Spinal cord (tissue), 10 donors: ENCODE results near the gene DBN1. TPM values are rescaled to one million over a fixed set of nuclear protein-coding genes. Genes with fewer than 3 reads are reported as not detected.

Experiments
- DNase-seq, 6 donors: peaks; one replicate each; pipeline versions ENCODE4 v3.0.0 to v3.0.0-alpha.2; 2013 to 2015; ENCODE audit warnings: low spot score in 6 of 6, low read depth in 4 of 6
- H3K27ac ChIP-seq: one replicate; pipeline ENCODE4 v1.5.1; 2013; ENCODE audit warnings: low read depth, low read length, control low read depth
- H3K27me3 ChIP-seq: one replicate; pipeline ENCODE4 v1.6.1; 2013; ENCODE audit warnings: low read length; ENCODE audit not compliant: control insufficient read depth, insufficient read depth
- H3K36me3 ChIP-seq: one replicate; pipeline ENCODE4 v1.6.1; 2013; ENCODE audit warnings: low read length; ENCODE audit not compliant: control insufficient read depth, insufficient read depth
- H3K4me1 ChIP-seq: one replicate; pipeline ENCODE4 v1.6.1; 2013; ENCODE audit warnings: low read length; ENCODE audit not compliant: control insufficient read depth, insufficient read depth
- H3K4me3 ChIP-seq: one replicate; pipeline ENCODE4 v1.5.1; 2013; ENCODE audit warnings: low read depth, low read length, control low read depth
- H3K9me3 ChIP-seq: one replicate; pipeline ENCODE4 v1.6.1; 2013; ENCODE audit warnings: low read length; ENCODE audit not compliant: control insufficient read depth, insufficient read depth
- WGBS: methylation state at CpG from one replicate; pipeline ENCODE4 v1.1.5; 2013; ENCODE audit warnings: missing lambda C conversion rate; ENCODE audit not compliant: insufficient coverage; 5-methylcytosine and 5-hydroxymethylcytosine counted together
- polyA plus RNA-seq, 2 donors: library from polyadenylated mRNA; unstranded; fragments of 120-200 nt; gene quantifications; one replicate each; pipeline ENCODE4 v1.2.1, GENCODE V29; 2013; ENCODE audit not compliant: insufficient read length in 2 of 2
- total RNA-seq, 2 donors: library from RNA; depleted of rRNA in 1 of 2; stranded (reverse); fragments of 120-200 nt in 1 of 2; fragments of >200 nt in 1 of 2; gene quantifications; one replicate each; pipeline versions ENCODE4 v1.2.3 to v1.2.4, GENCODE V29; 2013 to 2014
- donor health status: healthy.

Gene DBN1
- total and polyA plus RNA-seq, 4 donors: 49.6 to 273 (median 173) TPM

DNA sequence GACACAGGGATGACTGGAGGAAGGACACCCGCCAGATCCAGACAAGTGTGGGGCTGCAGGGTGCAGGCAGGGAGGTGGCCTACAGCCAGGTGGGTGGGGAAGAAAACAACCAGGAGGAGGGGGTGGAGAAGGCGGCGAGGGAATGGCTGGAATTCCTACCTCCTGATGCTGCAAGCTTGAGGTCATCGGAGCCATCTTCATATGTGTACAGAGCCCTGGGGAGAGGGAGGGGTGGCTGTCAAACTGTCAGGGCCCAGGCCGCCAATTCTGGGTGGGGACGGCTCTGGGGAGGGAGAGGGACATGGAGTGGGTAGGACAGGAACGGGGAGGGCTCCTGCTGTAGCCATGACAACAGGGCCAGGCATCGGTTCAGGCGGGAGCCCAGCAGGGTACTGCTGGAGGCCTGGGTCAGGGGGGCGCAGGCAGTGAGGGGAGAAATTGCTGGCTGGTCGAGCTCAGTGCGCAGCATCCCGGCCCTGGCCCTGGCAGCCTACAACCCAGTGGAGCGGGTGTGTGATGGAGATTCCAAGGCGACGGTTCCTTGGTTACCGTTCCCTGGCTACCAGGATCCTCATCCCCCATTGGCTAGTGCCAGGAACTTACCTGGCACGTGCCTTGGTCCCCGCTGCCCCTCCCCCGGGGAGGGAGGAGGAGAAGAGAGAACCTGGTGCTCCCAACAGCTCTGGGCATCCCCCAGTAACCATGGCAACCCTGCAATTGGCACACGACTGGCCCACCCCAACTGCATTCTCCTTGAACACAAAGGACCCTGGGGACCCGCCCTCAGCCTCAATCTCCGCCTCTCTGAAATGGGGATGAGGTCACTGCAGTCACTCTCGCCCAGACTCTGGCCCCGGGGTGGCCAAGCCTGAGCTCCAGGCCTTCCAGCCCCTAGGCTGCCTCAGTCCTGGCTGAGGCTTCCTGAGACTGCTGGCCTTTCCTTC is 4.5 kb downstream of the DBN1 start:
- WGBS: 15% methylated on average over 17 of the region's 25 CpGs
- peak in 2 of 6 donors; percentile 88 to 90 for DNase-seq
- Histone ChIP-seq H3K4me1 (peaks cover 48% of the 10 kb centered on the region), H3K9me3 (no peaks in the 10 kb centered on the region), H3K4me3 (no peak overlapping the region), H3K27me3 (no peaks in the 10 kb centered on the region), H3K36me3 (peaks cover 78% of the 10 kb centered on the region), H3K27ac (peak overlapping the region; percentile 62)

DNA sequence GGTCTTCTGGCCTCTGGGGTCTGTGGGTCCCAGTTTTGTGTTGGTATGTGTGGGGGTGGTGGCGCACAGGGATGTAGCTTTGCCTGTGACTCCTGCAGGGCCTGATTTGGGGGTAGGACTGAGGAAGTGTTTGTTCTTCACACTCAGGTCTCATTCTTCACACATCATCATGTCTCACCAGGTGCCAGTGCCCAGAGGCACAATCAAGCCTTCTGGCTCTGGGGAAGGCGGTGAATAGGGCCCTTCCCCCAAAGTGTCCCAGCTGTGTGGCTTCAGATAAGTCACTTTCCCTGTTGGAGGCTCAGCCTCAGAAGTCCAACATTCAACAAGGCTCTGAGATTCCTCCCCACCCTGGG is 5.1 kb downstream of the DBN1 start:
- H3K27ac ChIP-seq: no peak overlapping the region
- WGBS: 75% methylated on average over 1 of the region's 2 CpGs
- no peaks in the 10 kb centered on the region for H3K27me3 ChIP-seq
- peaks cover 47% of the 10 kb centered on the region for H3K4me1 ChIP-seq
- no peak overlapping the region for H3K4me3 ChIP-seq
- H3K9me3 ChIP-seq: no peaks in the 10 kb centered on the region
- H3K36me3 ChIP-seq: peaks cover 83% of the 10 kb centered on the region
- DNase-seq: no peak

DNA sequence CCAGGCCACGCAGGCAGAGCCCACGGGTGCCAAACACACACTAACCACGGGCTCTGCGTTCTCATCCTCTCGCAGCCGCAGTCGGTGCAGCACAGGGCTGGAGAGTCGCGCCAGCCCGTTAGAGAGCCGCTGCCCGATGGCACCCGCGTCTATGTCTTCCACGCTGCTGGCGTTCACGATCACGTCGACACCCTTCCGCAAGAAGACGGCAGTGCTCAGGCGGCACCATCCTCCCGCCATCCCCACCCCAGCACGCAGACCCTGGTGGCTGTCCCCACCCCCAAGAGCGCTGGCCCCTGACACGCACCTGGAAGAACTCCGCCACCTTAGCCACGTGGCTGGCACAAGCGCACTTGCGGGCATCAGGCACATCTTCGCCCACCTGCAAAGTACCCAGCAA is 6.0 kb downstream of the DBN1 start:
- no peaks in the 10 kb centered on the region for H3K9me3 ChIP-seq
- 96% methylated on average over 30 of the region's 31 CpGs for WGBS
- DNase-seq: no peak
- peaks cover 45% of the 10 kb centered on the region for H3K4me1 ChIP-seq
- no peak overlapping the region for H3K4me3 ChIP-seq
- no peak overlapping the region for H3K27ac ChIP-seq
- peaks cover 89% of the 10 kb centered on the region for H3K36me3 ChIP-seq
- no peaks in the 10 kb centered on the region for H3K27me3 ChIP-seq

DNA sequence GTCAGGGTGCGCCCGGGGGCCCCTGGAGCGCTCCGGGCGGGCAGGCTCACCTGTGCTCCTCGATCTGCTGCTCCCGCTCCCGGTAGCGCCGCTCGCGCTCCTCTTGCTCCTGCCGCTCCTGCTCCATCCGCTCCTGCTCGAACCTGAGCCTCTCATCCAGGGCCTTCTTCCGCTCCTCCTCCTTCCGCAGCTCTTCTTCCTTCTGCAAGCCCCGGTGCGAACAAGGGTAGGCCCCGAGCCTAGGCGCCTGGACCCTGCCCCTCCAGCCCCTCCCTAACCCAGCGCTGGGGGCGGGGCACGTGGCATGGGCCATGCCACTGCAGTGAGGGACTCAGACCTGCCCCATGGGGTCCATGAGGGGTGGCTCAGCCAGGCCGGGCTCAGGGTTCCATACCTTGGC is 6.6 kb downstream of the DBN1 start:
- H3K4me1 ChIP-seq: peaks cover 43% of the 10 kb centered on the region
- DNase-seq: no peak
- WGBS: 96% methylated on average over 25 of the region's 25 CpGs
- H3K36me3 ChIP-seq: peaks cover 89% of the 10 kb centered on the region
- H3K9me3 ChIP-seq: no peaks in the 10 kb centered on the region
- no peak overlapping the region for H3K27ac ChIP-seq
- no peak overlapping the region for H3K4me3 ChIP-seq
- H3K27me3 ChIP-seq: no peaks in the 10 kb centered on the region

- peaks cover 89% of the 10 kb centered on the region for H3K36me3 ChIP-seq
- no peak for DNase-seq
- no peaks in the 10 kb centered on the region for H3K9me3 ChIP-seq
- H3K27me3 ChIP-seq: no peaks in the 10 kb centered on the region
- WGBS: 81% methylated on average over 6 of the region's 11 CpGs
- no peak overlapping the region for H3K4me3 ChIP-seq
- no peak overlapping the region for H3K27ac ChIP-seq
- H3K4me1 ChIP-seq: peaks cover 27% of the 10 kb centered on the region
Observed at GRCh38 chr5:177465044-177465443, 8.4 kb downstream of the DBN1 start.

DNA sequence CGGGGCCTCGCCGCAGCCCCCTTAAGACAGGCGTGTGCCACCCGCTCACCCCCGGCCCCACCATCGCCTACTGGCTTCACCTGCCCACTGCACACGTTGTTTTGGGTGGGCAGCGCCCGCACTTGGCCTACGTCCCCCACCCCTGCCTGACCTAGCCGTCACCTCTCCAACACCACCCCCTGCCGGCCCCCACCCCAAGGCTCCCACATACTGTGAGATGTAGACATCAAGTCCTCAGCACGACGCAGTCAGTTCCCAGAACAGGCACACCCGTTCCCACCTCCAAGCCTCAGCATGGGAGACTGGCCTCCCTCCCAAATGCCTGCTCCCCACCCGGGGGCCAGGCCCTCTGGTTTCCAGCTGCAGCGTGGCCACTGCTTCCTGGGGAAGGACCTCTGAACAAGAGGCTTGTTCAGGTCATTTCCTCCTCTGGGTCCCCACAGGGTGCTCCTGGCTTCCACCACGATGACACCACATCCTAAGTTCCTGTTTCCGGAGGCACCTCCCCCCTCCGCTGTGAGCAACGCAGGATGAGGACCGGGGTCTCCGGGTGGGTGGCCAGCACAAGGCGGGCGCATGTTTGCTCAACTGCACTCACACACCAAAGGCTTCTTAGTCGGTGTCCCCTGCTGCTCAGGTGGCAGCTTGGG is 11.3 kb downstream of the DBN1 start:
- no peaks in the 10 kb centered on the region for H3K27me3 ChIP-seq
- H3K36me3 ChIP-seq: peaks cover 87% of the 10 kb centered on the region
- peaks cover 35% of the 10 kb centered on the region for H3K4me1 ChIP-seq
- WGBS: 91% methylated on average over 22 of the region's 27 CpGs
- H3K27ac ChIP-seq: no peak overlapping the region
- H3K9me3 ChIP-seq: no peaks in the 10 kb centered on the region
- no peak overlapping the region for H3K4me3 ChIP-seq
- no peak for DNase-seq

DNA sequence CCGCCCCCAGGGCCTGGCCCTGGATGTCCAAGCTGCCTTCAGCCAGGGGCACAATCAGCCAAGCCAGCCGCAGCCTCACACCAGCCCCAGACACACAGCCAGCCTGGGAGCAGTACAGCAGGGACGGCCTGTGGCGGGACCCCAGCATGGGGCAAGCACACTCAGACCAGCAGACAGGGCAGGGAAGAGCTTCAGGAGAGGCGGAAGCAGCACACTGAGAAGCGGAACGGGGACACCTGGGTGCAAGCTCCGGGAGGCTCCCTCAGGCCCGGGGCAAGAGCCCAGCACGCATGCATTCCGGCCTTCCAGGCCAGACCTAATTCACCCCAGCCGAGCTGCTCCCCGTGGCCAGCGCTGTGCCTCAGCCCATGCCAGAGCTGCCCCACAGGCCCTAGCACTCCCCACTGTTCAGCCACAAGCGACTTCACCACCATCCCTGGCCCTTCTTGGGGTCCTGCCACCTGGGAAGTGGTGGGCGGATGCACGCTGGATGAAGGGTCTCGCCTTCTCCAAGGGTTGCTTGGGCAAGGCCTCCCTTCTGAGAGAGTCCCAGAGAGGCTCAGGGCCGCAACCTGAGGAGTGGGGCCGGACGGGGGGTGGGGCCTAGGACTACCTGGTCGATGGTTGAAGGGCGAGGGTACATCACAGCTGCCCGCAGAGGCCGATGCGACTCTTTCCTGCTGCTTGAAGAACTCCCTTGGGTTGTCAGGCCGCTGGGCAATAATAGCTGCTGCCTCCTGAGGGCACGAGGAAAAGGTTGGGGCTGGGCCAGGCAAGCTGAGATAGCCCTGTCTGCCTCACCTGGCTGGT is 13.4 kb downstream of the DBN1 start:
- Histone ChIP-seq H3K4me1 (peaks cover 55% of the 10 kb centered on the region), H3K4me3 (no peak overlapping the region), H3K9me3 (no peaks in the 10 kb centered on the region), H3K27me3 (no peaks in the 10 kb centered on the region), H3K36me3 (peaks cover 75% of the 10 kb centered on the region), H3K27ac (no peak overlapping the region)
- no peak for DNase-seq
- 89% methylated on average over 28 of the region's 28 CpGs for WGBS

GRCh38 chr5:177459357-177459756 is 14.1 kb downstream of the DBN1 start:
- no peak overlapping the region for H3K27ac ChIP-seq
- WGBS: 76% methylated on average over 10 of the region's 11 CpGs
- no peak overlapping the region for H3K4me3 ChIP-seq

DNA sequence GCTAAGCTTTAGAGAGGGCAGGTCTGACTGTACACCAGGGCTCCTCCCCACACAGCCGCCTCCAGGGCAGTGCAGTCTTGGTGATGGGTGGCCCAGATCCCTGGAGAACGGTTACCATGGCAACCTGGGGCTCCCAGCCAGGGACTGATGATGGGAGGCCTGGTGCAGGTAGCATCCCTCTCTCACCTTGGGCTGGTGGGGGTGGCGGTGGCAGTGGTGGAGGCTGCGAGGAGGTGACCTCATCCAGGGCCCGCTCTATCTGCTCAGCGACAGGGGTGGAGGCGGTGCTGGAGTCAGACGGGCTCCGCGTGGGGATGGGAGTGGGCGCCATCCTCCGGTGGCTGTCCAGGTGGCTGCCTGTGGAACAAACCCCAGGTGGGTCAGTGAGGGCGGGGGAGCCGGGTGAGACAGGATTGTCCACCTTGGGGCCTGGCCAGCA is 14.5 kb downstream of the DBN1 start:
- Histone ChIP-seq H3K27me3 (no peaks in the 10 kb centered on the region), H3K9me3 (no peaks in the 10 kb centered on the region), H3K36me3 (peaks cover 73% of the 10 kb centered on the region), H3K4me1 (peaks cover 62% of the 10 kb centered on the region), H3K27ac (no peak overlapping the region), H3K4me3 (no peak overlapping the region)
- WGBS: 75% methylated on average over 10 of the region's 14 CpGs
- peak in 1 of 6 donors; percentile 47 for DNase-seq

More at GRCh38 chr5:177459357-177459756, 14.1 kb downstream of the DBN1 start:
- Histone ChIP-seq H3K36me3 (peaks cover 73% of the 10 kb centered on the region), H3K27me3 (no peaks in the 10 kb centered on the region), H3K4me1 (peaks cover 57% of the 10 kb centered on the region), H3K9me3 (no peaks in the 10 kb centered on the region)
- DNase-seq: no peak
